GM12874 (cell line): ENCODE measurements around the gene IVL.

Experiments
- TF ChIP-seq, protein P1 (sequence below): IDR thresholded peaks from 2 replicates; pipeline ENCODE4 v1.5.1; 2011; ENCODE audit warnings: low read depth, mild to moderate bottlenecking, control low read depth, low read length, moderate library complexity; ENCODE audit not compliant: insufficient read depth

The IVL gene, protein sequence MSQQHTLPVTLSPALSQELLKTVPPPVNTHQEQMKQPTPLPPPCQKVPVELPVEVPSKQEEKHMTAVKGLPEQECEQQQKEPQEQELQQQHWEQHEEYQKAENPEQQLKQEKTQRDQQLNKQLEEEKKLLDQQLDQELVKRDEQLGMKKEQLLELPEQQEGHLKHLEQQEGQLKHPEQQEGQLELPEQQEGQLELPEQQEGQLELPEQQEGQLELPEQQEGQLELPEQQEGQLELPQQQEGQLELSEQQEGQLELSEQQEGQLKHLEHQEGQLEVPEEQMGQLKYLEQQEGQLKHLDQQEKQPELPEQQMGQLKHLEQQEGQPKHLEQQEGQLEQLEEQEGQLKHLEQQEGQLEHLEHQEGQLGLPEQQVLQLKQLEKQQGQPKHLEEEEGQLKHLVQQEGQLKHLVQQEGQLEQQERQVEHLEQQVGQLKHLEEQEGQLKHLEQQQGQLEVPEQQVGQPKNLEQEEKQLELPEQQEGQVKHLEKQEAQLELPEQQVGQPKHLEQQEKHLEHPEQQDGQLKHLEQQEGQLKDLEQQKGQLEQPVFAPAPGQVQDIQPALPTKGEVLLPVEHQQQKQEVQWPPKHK

DNA sequence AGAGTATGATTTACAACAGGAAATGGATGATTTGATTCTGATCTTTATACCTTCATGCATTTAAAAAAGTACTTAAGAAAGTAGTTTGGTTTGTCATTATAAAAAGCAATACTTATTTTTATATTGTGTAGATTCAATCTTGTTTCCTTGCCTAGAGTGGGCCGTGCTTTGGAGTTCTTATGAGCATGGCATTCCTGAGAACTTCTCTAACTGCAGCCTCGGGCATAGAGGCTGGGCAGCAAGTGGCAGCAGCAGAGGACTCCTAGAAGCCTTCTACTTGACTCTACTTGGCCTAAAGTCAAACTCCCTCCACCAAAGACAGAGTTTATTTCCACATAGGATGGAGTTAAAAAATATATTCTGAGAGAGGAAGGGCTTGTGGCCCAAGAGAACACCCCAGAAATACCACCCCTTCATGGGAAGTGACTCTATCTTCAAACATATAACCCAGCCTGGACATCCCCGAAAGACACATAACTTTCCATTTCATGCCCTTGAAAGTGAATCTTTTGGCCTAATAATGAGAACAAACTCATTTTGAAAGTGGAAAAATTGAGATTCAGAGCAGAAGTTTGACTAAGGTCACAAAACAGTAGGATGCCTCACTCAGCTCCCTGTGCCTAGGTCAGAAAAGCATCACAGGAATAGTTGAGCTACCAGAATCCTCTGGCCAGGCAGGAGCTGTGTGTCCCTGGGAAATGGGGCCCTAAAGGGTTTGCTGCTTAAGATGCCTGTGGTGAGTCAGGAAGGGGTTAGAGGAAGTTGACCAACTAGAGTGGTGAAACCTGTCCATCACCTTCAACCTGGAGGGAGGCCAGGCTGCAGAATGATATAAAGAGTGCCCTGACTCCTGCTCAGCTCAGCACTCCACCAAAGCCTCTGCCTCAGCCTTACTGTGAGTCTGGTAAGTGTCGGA is at the start of gene IVL:
Gene IVL (plus strand): TSS at position 861 of the 916 bp plus-strand sequence. CDS start 1,252 bp downstream, outside the sequence.
- TF ChIP-seq, protein P1, sequence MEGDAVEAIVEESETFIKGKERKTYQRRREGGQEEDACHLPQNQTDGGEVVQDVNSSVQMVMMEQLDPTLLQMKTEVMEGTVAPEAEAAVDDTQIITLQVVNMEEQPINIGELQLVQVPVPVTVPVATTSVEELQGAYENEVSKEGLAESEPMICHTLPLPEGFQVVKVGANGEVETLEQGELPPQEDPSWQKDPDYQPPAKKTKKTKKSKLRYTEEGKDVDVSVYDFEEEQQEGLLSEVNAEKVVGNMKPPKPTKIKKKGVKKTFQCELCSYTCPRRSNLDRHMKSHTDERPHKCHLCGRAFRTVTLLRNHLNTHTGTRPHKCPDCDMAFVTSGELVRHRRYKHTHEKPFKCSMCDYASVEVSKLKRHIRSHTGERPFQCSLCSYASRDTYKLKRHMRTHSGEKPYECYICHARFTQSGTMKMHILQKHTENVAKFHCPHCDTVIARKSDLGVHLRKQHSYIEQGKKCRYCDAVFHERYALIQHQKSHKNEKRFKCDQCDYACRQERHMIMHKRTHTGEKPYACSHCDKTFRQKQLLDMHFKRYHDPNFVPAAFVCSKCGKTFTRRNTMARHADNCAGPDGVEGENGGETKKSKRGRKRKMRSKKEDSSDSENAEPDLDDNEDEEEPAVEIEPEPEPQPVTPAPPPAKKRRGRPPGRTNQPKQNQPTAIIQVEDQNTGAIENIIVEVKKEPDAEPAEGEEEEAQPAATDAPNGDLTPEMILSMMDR = no peak

DNA sequence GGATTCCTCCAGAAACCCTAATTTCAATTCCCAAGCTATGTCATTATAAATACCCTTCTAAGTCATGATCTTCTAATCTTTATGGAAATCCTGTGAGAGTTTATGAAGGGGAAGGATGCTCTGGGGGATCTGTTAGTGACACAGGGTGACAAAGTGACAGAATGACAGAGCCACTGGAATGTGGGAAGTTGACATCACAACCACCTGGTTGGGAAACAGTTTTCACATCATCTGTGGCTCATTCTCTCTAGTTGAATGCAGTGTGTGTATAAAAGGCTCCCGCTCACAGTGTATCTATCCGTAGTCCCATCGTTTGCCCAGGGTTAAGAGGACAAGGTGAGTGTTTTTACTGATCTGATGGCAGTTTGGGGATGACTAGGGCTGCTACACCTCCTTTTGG is 48.6 kb upstream of the IVL start, which contains the start of gene LCE7A:
Gene LCE7A (plus strand): TSS at position 301 of the 400 bp plus-strand sequence. CDS start 702 bp downstream, outside the sequence.
- TF ChIP-seq, protein P1 = no peak

DNA sequence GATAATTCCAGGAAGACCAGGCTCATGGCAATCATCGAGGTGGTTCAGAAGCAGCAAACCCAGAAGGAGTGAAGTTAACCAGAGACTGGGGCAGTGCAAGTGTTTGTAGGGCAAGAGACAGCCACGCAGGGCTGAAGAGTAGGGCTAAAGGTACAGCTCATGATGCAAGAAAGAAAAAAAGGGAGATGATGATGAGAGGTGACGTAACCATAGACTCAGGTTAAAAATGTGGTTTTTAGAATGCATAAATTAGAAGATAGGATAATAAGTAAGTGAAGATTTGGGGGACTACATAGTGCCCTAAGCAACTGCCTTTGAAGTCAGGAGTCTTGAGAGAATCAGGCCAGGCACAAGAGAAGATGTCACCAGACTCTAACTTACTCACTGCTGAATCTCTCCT is 48.2 kb upstream of the IVL start:
- TF ChIP-seq, protein P1 = no peak

DNA sequence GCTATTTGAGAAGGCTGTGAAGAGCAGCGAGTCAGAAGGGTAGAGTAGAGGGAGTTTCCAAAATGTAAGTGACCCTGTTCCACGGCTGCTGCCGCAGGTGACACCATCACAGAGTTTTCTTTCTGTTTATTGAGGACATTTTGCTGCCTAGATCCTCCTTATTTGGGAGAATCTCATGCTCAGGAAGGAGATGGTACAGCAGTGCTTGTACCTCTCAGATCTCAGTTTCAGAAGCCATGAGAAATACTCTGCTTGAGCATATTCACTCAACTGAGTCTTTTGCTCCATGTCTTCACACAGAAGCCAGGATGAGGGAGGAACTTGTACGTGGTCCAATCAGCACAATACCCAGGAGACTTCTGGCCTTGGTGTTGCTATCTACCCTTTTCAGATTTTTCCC is 47.0 kb upstream of the IVL start:
- TF ChIP-seq, protein P1 = no peak

DNA sequence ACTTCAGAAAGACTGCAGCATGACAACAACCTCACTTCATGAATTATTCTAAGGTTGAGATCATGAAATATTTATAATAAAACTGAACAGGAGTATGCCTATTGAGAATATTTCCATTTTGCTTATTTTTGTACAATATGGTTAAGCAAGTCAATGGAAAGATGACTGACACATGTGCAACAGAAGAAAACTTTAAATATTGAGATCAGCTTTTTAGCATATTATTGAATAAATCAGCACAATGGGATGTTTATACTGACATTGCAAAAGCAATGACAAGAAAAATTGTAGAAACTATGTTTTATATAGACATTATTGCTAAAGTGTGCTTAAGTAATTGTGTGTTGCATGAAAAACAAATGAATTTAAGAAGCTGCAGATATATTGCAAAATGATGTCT is 43.9 kb upstream of the IVL start:
- TF ChIP-seq, protein P1 = no peak

DNA sequence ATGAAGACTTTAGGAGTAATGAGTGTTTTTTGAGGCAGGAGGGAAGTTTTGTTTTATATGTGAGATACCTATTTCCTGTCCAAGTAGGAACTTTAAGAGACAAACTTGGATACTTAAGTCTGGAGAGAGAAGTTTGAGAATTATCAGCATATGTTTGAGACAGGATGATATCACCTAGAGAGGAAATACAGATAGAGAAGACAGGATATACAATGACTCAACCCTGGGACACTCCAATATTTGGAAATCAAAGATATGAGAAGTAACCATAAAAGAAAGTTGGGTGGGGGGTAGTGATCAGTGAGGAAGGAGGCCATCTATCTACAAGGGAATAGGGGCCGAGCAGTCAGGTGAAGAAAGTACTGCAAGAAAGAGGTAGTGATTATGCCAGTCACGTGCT is 42.0 kb upstream of the IVL start:
- TF ChIP-seq, protein P1 = no peak
